ENCODE measurements around the gene GRIN1.

Gene GRIN1

DNA sequence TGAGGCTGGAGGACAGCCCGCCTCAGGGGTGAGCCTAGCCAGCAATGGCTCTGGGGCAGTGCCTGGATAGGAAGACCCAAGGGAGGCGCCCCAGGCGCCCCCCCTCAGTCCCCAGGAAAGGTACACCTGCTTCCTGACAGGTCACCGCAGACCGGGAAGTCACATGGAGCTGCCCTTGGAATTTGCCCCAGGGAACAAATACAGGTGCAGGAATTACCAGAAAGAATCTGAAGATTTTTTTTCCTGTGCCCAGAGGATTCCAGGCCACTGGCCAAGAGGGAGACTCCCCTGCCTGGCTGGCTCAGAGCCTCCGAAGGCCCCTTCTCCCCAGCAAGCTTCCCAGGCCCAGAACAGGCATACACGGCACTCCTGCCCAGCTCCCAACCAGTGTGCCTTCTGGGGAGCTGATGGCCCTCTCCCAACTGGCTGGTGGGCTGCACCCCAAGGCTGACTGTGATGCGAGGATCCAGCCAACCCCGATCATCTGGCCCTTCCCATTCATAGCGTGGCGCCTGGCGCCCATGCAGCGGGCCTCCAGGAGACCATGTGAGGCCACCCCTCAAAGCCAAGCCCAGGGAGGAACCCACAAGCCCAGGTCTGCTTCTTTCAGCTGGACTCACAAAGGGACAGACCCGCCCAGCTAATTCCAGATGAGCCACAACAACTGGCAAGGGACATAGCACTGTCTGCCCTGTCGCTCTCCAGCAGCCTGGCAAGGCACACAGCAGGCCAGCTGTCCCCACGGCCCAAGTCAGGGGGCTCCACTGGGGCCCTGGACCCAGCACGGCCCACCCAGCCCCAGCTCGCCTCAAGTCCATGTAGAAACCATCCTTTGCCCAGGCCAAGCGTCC is 59.3 kb downstream of the GRIN1 start:
- DNase-seq, result peak; percentile 79

DNA sequence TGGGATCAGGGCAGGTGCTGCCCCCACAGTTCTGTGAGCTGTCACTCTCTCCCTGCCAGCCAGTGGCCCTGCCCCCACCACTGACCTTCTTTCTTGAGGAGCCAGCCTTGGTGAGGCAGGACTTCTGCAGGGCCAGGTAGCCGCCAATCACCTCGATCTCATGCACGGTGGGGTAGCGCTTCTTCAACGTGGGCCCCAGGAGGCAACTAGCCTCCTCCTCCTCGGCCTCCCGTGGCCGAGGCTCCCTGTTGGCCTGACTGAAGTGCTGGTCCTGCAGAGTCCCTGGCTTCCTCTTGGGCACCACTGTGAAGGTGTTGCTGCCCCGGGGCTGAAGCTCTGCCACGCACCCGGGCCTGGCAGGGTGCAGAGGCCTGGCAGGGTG is 59.9 kb downstream of the GRIN1 start:
- DNase-seq, result no peak

DNA sequence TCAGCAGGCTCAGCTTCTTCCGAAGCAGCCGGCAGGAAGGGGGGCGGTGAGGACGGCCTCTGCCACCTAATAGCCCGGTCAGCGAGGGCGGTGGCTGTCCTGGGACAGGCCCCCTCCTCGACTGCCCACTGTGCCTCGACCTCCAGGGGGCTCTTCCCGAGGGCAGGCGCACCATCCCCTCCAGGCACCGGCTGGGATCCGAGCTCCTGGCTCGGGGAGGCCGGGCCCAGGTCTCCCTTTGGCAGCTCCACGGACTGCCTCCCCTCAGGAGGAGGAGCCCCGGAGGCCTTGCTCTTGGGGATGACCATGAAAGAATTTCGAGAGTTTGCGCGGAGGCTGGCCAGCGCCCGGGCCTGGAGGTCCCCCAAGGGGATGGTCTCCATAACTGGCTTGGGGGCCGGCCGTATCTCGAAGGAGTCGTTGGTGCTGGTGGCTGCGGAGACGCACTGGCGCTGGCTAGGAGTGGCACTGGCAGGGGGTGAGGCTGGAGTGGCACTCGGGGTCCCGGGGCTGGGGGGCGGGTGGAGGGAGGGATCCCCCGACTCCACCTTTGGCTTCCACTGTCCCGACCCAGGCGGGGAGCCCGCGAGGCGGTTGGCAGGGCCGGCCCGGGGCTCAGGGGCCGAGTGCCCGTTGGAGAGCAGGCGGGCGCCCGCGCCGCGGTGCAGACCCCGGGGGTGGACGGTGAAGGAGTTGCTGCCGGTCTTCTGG is 60.6 kb downstream of the GRIN1 start:
- no peak for DNase-seq

DNA sequence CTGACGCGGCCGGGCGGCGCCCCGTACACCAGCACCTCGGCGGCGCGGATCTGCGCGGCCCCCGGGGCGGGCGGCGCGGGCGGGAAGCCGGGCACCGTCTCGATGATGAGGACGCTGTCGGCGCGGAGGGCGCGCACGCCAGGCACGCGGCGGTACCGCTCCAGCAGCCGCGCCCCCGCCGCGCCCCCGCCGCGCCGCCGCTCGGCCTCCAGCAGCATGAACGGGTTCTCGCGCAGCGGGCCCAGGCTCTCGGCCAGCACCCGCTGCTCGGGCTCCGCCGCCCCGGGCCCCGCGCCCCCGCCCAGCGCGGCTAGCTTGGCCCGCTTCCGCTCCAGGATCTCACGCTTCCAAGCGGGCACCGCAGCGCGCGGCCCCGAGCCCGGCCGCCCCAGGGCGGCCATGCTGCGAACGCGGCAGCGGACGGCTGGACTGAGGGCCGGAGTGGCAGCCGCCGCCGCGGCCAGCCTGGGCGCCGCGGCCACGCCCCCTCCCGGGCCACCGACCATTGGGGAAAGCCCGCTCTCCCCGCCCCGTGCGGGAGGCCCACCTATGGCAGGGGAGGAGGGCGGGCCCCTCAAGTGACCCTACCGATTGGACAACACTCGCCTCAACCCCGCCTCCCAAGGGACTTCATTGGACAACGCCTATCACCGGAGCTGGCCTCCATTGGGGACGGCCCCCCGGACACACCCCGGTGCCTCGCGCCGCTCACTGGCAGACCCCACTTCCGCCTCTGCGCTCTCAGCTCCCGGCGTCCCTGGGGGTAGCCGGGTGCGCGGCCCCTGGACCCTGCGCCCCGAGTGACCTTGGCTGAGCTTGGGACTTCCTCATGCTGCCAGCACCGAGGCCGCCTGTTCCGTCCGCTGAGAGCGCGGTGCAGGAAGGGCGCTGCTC is 61.6 kb downstream of the GRIN1 start, which contains the start of gene TPRN:
Gene TPRN, minus strand, starts transcription at position 431 of the 894 bp plus-strand sequence. Its CDS starts 30 bp downstream, at position 401.
- peak; percentile 99 for DNase-seq

DNA sequence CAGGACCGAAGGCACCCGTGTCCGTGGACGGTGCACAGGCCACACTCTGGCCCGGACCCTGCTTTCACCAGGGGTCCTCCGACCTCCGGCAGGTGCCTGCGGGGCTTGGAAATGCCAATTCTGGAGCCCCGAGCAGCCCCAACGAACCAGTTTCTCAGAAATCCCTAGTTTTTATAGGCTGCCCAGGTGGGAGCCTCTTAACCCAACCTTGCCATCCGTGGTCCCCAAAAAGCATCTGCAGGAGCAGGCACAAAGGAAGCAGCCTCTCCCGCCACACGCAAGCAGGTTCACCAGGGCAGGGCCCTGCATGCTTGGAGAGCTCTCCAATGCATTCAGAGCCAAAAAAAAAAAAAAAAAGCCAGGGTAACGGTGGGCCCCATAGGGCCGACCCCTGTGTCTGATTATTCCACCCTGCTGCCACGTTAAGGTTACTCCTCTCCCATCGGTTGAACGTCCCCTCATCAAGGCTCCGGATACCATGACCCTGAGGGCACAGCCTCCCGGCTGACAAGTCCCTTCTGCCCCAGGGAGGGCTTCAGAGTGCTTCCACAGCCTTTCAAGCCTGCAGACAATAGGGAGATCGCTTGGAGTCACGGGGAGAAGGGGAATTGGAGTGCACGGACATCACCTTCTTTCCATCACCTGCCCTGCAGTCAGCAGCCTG is 62.4 kb downstream of the GRIN1 start:
- no peak for DNase-seq

DNA sequence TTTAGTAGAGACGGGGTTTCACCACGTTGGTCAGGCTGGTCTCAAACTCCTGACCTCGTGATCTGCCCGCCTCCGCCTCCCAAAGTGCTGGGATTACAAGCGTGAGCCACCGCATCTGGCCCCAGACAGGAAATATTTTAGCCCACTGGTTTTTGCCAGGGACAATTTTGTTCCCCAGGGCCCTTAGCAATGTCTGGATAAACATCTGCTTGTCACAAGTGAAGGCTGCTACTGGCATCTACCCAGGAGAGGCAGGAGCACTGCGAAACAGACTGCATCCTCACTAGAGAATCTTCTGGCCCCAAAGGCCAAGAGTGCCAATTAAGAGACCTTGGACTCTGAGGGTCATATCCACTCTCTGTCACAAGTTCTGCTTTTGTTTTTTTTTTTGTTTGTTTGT is 64.0 kb downstream of the GRIN1 start:
- no peak for DNase-seq

DNA sequence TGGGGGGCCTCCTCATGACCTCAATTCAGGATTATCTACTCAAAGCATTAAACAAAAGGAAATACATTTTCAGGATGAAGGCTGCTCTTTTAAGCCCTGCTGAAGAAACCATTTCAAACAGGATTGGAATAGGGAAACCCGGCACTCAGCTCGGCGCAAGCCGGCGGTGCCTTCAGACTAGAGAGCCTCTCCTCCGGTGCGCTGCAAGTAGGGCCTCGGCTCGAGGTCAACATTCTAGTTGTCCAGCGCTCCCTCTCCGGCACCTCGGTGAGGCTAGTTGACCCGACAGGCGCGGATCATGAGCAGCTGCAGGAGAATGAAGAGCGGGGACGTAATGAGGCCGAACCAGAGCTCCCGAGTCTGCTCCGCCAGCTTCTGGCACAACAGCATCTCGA is 65.8 kb downstream of the GRIN1 start:
- DNase-seq, result no peak

DNA sequence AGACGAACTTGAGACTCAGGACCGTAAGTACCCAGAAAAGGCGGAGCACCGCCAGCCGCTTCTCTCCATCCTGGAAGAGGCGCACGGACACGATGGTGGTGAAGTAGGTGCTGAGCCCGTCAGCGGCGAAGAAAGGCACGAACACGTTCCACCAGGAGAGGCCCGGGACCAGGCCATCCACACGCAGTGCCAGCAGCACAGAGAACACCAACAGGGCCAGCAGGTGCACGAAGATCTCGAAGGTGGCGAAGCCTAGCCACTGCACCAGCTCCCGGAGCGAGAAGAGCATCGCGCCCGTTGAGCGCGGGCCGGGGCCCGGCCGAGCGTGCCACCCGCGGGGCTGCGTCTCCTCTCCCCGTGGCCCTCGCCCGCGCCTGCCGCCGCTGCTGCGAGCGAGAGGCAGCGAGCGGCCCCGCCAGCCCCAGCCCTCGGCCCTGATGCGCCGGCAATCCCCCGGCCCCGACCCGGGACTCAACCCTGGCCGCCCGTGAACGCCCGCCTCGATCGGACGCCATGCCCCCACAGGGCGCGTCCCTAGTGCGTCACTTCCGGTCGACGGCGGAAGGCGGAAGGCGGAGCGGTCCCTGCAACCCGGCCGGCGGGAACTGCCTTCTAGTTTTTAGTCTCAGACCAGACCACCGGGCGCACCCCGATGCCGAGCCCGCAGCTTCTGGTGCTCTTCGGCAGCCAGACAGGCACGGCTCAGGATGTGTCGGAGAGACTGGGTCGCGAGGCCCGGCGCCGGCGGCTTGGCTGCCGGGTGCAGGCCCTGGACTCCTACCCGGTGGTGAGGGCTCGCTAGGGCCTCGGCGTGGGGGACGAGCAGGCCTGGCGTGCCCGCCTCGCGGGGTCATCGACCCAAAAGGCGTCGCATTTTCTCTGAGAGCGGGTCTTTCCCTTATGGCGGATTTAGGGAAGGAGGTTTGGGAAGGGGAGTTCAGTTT is 66.4 kb downstream of the GRIN1 start, which contains the start of the genes NDOR1 and TMEM203:
Gene NDOR1, plus strand, starts transcription at position 575 of the 944 bp plus-strand sequence. Its CDS starts 78 bp downstream, at position 653.
Gene TMEM203, minus strand, starts transcription at position 523 of the 944 bp plus-strand sequence. Its CDS starts 234 bp downstream, at position 289.
- DNase-seq, result peak; percentile 93

DNA sequence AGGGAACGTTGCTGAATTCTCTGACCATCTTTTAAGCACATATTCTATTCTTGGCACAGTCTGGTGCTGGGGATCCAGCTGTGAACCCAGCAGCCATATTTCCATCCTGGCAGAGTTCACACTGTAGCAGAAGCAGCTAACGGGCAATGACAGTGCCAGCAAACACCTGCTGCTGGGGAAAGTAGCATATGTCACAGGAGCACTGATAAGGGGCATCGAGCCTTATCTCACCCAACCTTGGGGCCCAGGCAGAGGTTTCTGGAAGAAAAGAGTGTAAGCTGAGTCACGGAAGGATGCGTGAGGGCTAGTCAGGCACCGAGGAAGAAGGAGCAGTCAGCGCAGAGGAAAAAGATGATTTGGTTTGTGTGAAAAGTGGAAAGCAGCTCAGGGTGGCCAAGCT is 67.6 kb downstream of the GRIN1 start:
- DNase-seq, result no peak

DNA sequence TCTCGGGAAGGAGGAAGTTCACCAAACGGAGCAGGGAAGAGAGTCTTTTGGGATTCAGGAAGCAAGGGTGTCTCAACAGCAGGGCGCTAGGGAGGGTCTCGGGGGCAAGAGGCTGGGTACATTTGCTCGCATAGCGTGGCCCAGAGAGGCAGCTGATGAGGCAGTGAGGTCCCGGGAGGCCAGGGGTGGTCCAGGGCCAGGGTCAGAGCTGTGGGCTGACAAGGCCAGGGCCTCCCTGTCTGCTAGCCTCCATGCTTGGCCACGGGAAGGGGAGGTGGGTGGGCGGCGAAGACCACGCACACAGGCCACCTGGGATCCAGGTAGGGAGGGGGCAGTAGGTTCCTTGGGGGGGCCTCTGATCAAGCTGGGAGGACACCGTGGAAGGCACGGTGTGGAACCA is 72.6 kb downstream of the GRIN1 start:
- no peak for DNase-seq

DNA sequence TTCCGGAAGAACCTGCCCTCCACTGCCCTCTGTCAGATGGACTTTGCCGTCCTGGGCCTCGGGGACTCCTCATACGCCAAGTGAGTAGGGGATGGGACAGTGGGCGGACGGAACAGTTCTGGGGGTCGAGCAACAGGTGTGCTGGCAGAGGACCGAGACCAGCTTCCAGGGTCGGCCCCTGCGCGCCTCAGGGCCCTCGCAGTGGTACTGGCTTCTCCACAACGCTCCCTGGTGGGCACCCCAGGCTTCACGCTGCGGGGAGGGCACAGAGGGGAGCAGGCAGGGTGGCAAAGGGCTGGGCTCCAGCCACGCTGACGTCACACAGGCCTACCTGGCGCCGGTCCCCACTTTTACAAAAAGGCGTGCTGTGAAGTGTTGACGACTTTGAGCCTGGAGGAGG is 73.6 kb downstream of the GRIN1 start:
- DNase-seq, result no peak

DNA sequence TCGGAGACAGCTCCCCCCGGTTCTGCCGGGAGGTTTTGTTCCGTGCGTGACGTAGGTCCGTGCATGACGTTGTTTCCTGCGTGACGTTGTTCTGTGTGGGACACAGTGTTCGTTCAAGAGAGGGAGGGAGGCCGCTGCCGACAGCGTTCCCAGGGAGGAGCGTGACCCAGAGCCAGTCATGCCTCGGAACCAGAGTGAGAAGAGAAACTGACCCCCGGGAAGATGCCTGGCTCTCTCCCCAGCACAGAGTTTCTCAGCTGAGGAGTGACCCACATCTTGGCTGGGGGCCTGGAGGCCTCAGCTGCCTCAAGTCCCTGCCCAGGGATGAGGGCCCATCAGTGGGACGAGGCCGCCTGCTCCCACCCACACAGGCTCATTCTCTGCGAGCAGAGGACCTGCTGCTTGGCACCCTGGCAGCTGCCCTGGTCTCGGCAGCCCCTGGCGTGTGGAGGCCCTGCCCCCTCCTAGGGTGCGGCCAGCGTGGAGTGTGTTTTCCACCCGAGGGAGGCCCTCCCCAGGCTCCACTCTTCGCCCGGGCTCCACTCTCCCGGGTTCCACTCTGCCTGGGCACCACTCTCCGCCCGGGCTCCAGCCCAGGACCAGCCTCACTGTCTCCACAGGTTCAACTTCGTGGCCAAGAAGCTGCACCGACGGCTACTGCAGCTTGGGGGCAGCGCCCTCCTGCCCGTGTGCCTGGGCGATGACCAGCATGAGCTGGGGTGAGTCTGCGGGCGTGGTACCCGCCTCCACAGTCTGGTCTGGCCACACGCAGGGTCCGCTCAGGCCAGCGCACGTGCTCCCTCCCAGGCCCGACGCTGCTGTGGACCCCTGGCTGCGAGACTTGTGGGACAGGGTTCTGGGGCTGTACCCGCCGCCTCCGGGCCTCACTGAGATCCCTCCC is 74.5 kb downstream of the GRIN1 start:
- no peak for DNase-seq

DNA sequence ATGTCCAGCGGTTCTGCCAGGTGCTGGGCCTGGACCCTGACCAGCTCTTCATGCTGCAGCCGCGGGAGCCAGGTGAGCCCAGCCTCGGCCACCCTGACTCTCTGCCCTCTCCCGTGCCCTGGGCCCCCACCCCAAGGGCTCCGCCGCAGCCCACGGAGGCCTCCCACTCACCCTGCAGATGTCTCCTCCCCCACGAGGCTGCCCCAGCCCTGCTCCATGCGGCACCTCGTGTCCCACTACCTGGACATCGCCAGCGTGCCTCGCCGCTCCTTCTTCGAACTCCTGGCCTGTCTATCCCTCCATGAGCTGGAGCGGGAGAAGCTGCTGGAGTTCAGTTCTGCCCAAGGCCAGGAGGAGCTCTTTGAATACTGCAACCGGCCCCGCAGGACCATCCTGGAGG is 75.7 kb downstream of the GRIN1 start:
- DNase-seq, result no peak

DNA sequence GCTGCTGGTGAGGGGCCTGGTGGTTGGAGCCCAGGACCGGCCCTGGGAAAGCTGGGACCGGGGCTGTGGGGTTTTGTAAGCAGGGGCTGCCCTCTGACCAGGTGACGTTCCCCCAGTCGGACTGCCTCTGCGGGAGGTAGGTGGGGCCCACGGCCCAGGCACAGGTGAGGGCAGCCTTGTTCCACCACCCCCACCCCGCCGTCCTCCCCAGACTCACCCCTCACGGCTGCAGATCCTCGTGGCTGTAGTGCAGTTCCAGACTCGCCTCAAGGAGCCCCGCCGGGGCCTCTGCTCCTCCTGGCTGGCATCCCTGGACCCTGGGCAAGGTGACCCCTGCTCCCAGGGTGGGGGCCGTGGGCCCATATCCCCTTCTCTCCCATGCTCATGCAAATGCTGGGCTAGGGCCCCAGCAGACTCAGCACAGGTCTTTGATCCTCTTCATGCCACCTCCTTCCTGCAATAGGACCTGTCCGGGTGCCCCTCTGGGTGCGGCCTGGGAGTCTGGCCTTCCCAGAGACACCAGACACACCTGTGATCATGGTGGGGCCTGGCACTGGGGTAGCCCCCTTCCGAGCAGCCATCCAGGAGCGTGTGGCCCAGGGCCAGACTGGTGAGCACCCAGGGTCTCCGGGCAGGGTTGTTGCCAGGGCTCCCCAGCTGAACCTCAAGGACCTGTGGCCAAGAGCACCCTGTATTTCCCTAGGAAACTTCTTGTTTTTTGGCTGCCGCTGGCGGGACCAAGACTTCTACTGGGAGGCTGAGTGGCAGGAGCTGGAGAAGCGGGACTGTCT is 76.4 kb downstream of the GRIN1 start:
- no peak for DNase-seq

DNA sequence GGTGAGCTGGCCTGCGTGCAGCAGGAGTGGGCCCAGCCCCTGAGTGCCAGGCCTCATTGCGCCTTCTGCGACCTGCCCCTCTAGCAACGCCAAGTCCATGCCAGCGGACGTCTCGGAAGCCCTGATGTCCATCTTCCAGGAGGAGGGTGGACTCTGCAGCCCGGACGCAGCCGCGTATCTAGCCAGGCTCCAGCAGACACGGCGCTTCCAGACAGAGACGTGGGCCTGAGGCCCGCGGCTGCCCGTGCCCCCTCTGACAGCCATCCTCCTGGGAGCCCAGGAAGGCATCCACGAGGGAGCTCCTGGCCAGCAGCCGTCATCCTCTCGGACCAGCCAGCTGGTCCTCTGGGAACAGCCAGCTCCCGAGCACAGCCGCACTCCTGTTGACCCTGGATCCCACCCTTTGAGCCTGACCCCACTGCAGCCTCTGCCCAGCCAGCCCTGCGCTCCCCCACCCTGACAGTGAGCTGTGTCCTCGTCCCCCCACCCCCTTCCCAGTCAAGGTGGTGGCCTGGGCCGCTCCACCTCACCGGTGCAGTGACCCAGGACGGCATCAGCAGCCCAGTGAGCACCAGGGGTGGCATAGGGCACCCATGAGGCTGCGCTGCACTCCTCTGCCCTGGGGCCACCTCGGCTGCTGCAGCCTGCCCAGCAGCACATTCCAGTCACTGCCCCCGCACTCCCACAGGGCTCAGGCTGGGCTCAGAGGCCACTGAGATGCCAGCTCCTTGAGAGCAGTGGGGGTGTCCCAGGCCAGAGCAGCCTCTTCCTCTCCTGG is 77.4 kb downstream of the GRIN1 start:
- no peak for DNase-seq

DNA sequence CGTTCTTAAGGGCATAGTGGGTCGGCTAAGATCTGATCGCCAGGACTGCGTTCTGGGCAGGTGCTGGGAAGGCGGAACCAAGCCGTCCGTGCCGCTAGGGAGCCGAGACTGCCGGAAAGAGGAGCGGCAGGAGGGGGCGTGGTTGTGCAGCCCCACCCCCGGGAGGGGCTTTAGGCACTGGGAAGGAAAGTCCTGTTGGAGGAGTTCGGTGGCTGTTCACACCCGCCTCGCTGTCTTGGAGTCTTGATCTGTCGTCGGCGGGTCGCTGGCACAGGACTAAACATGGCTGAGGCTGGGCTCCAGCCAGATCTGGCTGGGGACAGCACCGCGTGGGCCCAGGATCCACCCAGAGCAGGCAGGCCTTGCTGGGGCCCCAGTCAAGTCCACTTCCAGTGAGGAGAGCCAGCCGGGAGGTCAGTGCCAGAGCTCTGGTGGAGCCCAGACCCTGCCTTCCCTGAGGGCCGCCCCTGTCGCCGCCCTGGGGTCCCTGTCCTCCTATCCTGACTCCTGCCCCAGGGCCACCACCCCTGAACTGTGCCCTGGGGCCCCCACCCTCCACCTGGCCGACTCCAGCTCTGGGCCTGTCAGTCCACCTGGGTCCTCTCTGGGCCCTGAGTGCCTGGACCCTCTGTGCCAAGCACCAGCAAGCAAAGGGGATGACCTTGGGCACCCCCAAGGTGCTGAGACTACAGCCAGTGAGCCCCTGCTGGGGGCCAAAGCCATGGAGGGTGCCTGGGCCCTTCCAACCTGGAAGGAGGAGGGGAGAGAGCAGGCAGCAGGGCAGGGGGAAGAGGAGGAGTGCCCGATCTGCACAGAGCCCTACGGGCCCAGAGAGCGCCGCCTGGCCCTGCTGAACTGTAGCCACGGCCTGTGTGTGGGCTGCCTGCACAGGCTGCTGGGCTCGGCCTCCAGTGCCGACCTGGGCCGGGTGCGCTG is 78.6 kb downstream of the GRIN1 start:
- peak; percentile 87 for DNase-seq

DNA sequence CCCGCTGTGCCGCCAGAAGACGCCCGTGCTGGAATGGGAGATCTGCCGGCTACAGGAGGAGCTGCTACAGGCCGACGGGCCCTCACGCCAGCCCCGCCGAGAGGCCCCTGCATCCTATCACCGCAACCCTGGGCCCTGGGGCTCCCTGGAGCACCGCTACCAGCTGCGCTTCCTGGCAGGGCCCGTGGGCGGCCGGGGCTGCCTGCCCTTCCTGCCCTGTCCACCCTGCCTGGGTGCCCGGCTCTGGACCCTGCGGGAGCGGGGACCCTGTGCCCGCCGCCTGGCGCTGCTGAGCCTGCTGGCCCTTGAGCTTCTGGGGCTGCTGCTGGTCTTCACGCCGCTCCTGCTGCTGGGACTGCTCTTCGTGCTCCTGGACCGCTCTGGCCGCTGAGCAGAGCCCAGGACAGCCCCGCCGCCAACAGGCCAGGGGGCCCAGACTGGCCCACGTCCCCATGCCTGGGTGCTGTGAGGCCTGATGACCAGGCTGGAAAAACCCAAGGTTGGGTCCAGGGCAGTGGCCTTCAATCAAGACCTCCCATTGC is 79.3 kb downstream of the GRIN1 start:
- no peak for DNase-seq
